ENCODE measurements around the gene PIK3CG.

DNA sequence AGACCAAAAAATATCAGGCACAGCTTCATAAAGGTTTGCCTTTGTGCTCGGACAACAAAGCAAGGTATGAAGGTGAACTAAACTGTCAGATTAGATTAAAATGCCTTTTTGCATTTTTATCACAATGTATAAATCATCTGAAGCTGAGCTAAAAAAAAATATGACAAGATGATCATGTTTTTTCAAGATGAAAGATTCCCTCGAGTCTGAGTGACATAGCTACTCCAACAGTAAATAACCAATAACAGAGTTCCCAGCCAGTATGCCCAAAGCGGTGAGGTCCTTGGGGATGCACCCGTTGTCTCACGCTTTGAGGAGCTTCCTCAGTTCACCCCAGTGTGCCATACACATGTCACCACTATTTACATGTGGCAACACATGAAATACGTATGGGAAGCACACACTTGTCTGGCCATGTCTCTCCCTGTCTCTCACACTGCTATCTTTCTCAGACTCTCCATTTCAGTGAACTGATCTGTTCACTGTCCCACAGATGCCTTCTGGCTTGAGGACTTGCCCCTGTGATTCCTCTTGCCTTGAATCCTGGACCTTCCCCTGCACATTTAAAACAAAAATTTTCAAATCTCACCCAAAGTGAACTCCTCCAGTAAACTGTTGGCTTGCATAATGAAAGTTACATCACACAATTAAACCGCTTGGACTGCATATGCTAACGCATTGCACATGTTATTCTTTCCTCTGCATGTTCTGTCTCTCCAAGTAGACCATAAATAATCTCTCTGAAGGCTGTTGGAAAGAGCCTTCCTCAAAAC, 2.6 kb upstream of the PIK3CG start:
- no peak for TF ChIP-seq CTCF (IDR thresholded peaks at IDR 0.05)
- no peak for TF ChIP-seq POLR2A (IDR thresholded peaks at IDR 0.05)
